Endothelial cell of umbilical vein (primary cell): Measurements from ENCODE around the gene USP35. TPM values are rescaled to one million over a fixed set of nuclear protein-coding genes. Genes with fewer than 3 reads are reported as not detected.

ENCODE experiments used
- BruUV-seq: library from RNA; stranded (reverse); fragments of 400-500 nt; replicated peaks from 2 replicates; lab custom pipeline; 2021; lab: Mats Ljungman, UMichigan
- CTCF ChIA-PET: fragments of 300-600, 350-600 bp; sonication (Branson Sonifier 250); formaldehyde crosslinking; loops from one replicate; lab custom pipeline; 2021; ENCODE audit warnings: antibody characterized with exemption, inconsistent platforms; lab: Charles Lee
- POLR2A ChIA-PET: fragments of 300-600, 350-600 bp; sonication (Branson Sonifier 250); formaldehyde crosslinking; loops from one replicate; lab custom pipeline; 2021; ENCODE audit warnings: antibody characterized with exemption, inconsistent platforms; lab: Charles Lee
- DNase-seq: peaks from one replicate; pipeline ENCODE4 v3.0.0-alpha.2; 2011; ENCODE audit warnings: low read depth, low spot score
- FAIRE-seq: peaks from 2 replicates; lab custom pipeline; 2011; peaks lifted over from hg19 to GRCh38; lab: Jason Lieb, UNC
- H2AFZ ChIP-seq: 2 replicates; pipeline ENCODE4 v1.6.0; 2012; ENCODE audit warnings: low read depth, low read length, control low read depth, inconsistent platforms
- H3K27ac ChIP-seq: 2 replicates; pipeline ENCODE4 v1.5.1; 2011; ENCODE audit warnings: low read depth, mild to moderate bottlenecking, control low read depth, low read length, moderate library complexity; ENCODE audit not compliant: insufficient read depth
- H3K27me3 ChIP-seq, 2 experiments: 2 replicates each; pipeline versions ENCODE4 v1.6.0 to v1.6.1; 2011; ENCODE audit warnings: low read length in 2 of 2, mixed read lengths in 1 of 2; ENCODE audit not compliant: control insufficient read depth in 2 of 2, insufficient read depth in 2 of 2
- H3K36me3 ChIP-seq, 2 experiments: 2 replicates in 1 of 2; 3 replicates in 1 of 2; pipeline ENCODE4 v1.5.1; 2011; ENCODE audit warnings: low read length in 2 of 2, mild to moderate bottlenecking in 1 of 2, moderate library complexity in 1 of 2; ENCODE audit not compliant: control insufficient read depth in 2 of 2, insufficient read depth in 2 of 2; ENCODE audit errors: extremely low read depth in 1 of 2
- H3K4me1 ChIP-seq: 3 replicates; pipeline ENCODE4 v1.5.1; 2011; ENCODE audit warnings: mild to moderate bottlenecking, low read length; ENCODE audit not compliant: control insufficient read depth, insufficient read depth; ENCODE audit errors: extremely low read depth
- H3K4me2 ChIP-seq: 2 replicates; pipeline ENCODE4 v1.6.1; 2011; ENCODE audit warnings: low read length, control low read depth, mixed read lengths; ENCODE audit not compliant: insufficient read depth
- H3K4me3 ChIP-seq, 3 experiments: fragments of 200-600 bp in 1 of 3; sonication (generic), shearing (Covaris generic) in 1 of 3; replicated peaks in 1 of 3; 2 replicates each; pipeline ENCODE4 v1.5.1; 2011 to 2016; ENCODE audit warnings: control low read depth in 3 of 3, low read length in 3 of 3, mild to moderate bottlenecking in 2 of 3, inconsistent platforms in 1 of 3, low read depth in 1 of 3, moderate library complexity in 1 of 3; ENCODE audit not compliant: insufficient read depth in 1 of 3
- H3K79me2 ChIP-seq: 2 replicates; pipeline ENCODE4 v1.6.0; 2012; ENCODE audit warnings: low read length, inconsistent platforms; ENCODE audit not compliant: control insufficient read depth, insufficient read depth
- H3K9ac ChIP-seq: replicated peaks from 2 replicates; pipeline ENCODE3; 2011; ENCODE audit warnings: low read length, control low read depth; ENCODE audit not compliant: insufficient read depth; ENCODE audit errors: extremely low read depth
- H3K9me1 ChIP-seq: replicated peaks from 3 replicates; pipeline ENCODE4 v1.6.0; 2011; ENCODE audit warnings: mild to moderate bottlenecking, low read length; ENCODE audit not compliant: control insufficient read depth, insufficient read depth; ENCODE audit errors: extremely low read depth
- H3K9me3 ChIP-seq: replicated peaks from 2 replicates; pipeline ENCODE4 v1.5.1; 2012; ENCODE audit warnings: low read length, inconsistent platforms; ENCODE audit not compliant: control insufficient read depth, insufficient read depth
- H4K20me1 ChIP-seq: replicated peaks from 2 replicates; pipeline ENCODE3; 2011; ENCODE audit warnings: mild to moderate bottlenecking, low read length; ENCODE audit not compliant: control insufficient read depth, insufficient read depth; ENCODE audit errors: extremely low read depth
- EZH2 ChIP-seq: IDR thresholded peaks from 2 replicates; pipeline ENCODE4 v1.6.1; 2012; ENCODE audit warnings: borderline replicate concordance, low read depth, mild to moderate bottlenecking, moderate library complexity, low read length, inconsistent platforms; ENCODE audit not compliant: severe bottlenecking
- FOS ChIP-seq: IDR thresholded peaks from 2 replicates; pipeline ENCODE4 v1.6.1; 2011; ENCODE audit warnings: mild to moderate bottlenecking, low read length, moderate library complexity, borderline replicate concordance; ENCODE audit not compliant: insufficient read depth
- GATA2 ChIP-seq: IDR thresholded peaks from 2 replicates; pipeline ENCODE4 v1.7.0; 2011; ENCODE audit warnings: low read depth, mild to moderate bottlenecking, moderate library complexity, mixed read lengths, low read length; ENCODE audit not compliant: insufficient read length, insufficient read depth
- JUN ChIP-seq: IDR thresholded peaks from 2 replicates; pipeline ENCODE4 v1.6.1; 2011; ENCODE audit warnings: borderline replicate concordance, low read depth; ENCODE audit not compliant: insufficient read length, insufficient read depth
- MYC ChIP-seq: IDR thresholded peaks from one replicate; pipeline ENCODE4 v1.6.1; 2011; ENCODE audit warnings: mild to moderate bottlenecking, low read depth, low read length
- POLR2A ChIP-seq: IDR thresholded peaks from 2 replicates; pipeline ENCODE4 v1.6.1; 2012; ENCODE audit warnings: low read depth, mild to moderate bottlenecking, control low read depth, low read length
- POLR2AphosphoS5 ChIP-seq: IDR thresholded peaks from 2 replicates; pipeline ENCODE4 v1.6.1; 2012; ENCODE audit warnings: low read depth, mild to moderate bottlenecking, control low read depth, low read length, moderate library complexity; ENCODE audit not compliant: insufficient read depth
- dilution Hi-C: fragments of 300-500 bp; cut with MboI; formaldehyde crosslinking; loops from one replicate; pipeline ENCODE4 v1.15.0; 2019; ENCODE audit warnings: low sequenced_read_pairs; ENCODE audit not compliant: extremely low pct_ligation_motif_present
- intact Hi-C: fragments of 100-400 bp; cut with micrococcal nuclease; formaldehyde crosslinking; loops from one replicate; pipeline ENCODE4 v1.10.0; 2022
- polyA plus RNA-seq, 4 experiments: library from polyadenylated mRNA; depleted of rRNA in 3 of 4; stranded (reverse) in 3 of 4; unstranded in 1 of 4; fragments of >200 nt; gene quantifications; 2 replicates each; pipeline versions ENCODE4 v1.2.1 to v1.2.3, GENCODE V29; 2011 to 2012; ENCODE audit warnings: missing spikeins in 1 of 4
- total RNA-seq: library from RNA; stranded (reverse); gene quantifications from 2 replicates; pipeline ENCODE4 v1.2.3, GENCODE V29; 2021
- TF ChIP-seq, protein P1 (sequence below), 2 donors: IDR thresholded peaks; 1 replicate in 1 of 2; 2 replicates in 1 of 2; pipeline ENCODE4 v1.5.1; 2011; ENCODE audit warnings: low read length in 2 of 2, mild to moderate bottlenecking in 2 of 2, moderate library complexity in 2 of 2, control low read depth in 1 of 2, inconsistent platforms in 1 of 2, low read depth in 1 of 2; ENCODE audit not compliant: insufficient read depth in 1 of 2; ENCODE audit errors: extremely low read depth in 1 of 2
- TF ChIP-seq, protein P2 (sequence below): IDR thresholded peaks from 2 replicates; pipeline ENCODE4 v1.6.1; 2011; ENCODE audit not compliant: insufficient read depth, insufficient read length

Gene USP35
- total and polyA plus RNA-seq, 2 donors (not counting 3 experiments of a cell fraction or from before 2014, with no cell fraction given) = 8.9 to 12.4 TPM

DNA sequence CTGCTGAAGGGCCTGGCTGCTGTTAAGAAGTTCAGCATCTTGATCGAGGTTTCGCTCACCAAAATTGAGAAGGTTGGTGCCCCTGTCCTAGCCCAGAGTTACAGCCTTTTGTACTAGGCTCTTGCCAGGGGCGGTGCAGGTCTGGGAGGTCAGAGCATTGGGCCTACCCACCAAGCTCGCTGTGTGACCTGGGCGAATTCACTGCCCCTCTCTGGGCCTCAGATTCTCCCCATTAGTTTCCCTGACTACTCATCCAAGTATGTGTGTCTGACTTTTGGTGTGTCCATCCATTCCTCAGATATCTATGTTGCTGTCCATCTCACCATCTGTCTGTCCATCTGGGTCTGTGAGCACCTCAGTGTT lies 10.9 kb downstream of the USP35 start:
- Histone ChIP-seq H2AFZ (no peak overlapping the region), H3K9me1 (no peaks in the 10 kb centered on the region), H3K4me3 (no peak overlapping the region), H3K9ac (no peak overlapping the region), H3K9me3 (no peaks in the 10 kb centered on the region), H3K27me3 (no peaks in the 10 kb centered on the region), H4K20me1 (no peaks in the 10 kb centered on the region), H3K4me1 (peaks cover 5% of the 10 kb centered on the region), H3K27ac (no peak overlapping the region), H3K79me2 (no peaks in the 10 kb centered on the region), H3K4me2 (no peak overlapping the region), H3K36me3 (peaks cover 0 to 16% of the 10 kb centered on the region in 2 experiments)
- no peak for DNase-seq
- dilution Hi-C loops (no loop called here), intact Hi-C loops (no loop called here)
- TF ChIP-seq MYC = no peak
- TF ChIP-seq POLR2A = no peak
- no peak for TF ChIP-seq EZH2
- no peak for TF ChIP-seq POLR2AphosphoS5
- no peak for TF ChIP-seq JUN
- TF ChIP-seq, protein P1, sequence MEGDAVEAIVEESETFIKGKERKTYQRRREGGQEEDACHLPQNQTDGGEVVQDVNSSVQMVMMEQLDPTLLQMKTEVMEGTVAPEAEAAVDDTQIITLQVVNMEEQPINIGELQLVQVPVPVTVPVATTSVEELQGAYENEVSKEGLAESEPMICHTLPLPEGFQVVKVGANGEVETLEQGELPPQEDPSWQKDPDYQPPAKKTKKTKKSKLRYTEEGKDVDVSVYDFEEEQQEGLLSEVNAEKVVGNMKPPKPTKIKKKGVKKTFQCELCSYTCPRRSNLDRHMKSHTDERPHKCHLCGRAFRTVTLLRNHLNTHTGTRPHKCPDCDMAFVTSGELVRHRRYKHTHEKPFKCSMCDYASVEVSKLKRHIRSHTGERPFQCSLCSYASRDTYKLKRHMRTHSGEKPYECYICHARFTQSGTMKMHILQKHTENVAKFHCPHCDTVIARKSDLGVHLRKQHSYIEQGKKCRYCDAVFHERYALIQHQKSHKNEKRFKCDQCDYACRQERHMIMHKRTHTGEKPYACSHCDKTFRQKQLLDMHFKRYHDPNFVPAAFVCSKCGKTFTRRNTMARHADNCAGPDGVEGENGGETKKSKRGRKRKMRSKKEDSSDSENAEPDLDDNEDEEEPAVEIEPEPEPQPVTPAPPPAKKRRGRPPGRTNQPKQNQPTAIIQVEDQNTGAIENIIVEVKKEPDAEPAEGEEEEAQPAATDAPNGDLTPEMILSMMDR (IDR thresholded peaks at IDR 0.05; ENCODE audit: extremely low read depth in 1 of 2, insufficient read depth in 1 of 2, low read depth in 1 of 2, low read length in 2 of 2) = no peak
- no peak for FAIRE-seq
- ChIA-PET CTCF (interaction anchor here (2.3 kb wide), 1 partner anchor 365 kb away, joined by 9 read pairs; no protein-coding TSS in a partner anchor), POLR2A (no interaction called here)
- no TSS peak for BruUV-seq

DNA sequence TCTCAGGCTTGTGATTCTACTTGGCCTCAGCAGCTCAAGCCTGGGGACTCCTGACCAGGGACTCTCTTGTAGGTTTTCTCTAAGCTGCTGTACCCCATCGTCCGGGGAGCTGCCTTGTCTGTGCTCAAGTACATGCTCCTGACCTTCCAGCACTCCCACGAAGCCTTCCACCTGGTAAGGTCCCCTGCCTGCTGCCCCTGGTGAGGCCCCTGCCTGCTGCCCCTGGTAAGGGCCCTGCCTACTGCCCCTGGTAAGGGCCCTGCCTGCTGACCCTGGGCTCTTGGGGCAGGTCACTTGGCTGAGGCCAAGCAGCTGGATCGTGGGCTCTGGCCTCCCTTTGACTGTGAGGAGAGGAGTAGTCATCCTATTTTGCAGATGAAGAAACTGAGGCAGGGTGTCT lies 11.3 kb downstream of the USP35 start:
- no peaks in the 10 kb centered on the region for H3K79me2 ChIP-seq
- peaks cover 0 to 16% of the 10 kb centered on the region in 2 experiments for H3K36me3 ChIP-seq
- no peak overlapping the region for H3K4me2 ChIP-seq
- DNase-seq = no peak
- no peak overlapping the region for H2AFZ ChIP-seq
- peaks cover 5% of the 10 kb centered on the region for H3K4me1 ChIP-seq
- no peaks in the 10 kb centered on the region for H4K20me1 ChIP-seq
- FAIRE-seq = no peak
- intact Hi-C loops = no loop called here
- H3K27me3 ChIP-seq = no peaks in the 10 kb centered on the region
- H3K27ac ChIP-seq = no peak overlapping the region
- H3K9ac ChIP-seq = no peak overlapping the region
- dilution Hi-C loops = no loop called here
- BruUV-seq = no TSS peak
- H3K4me3 ChIP-seq = no peak overlapping the region
- no peaks in the 10 kb centered on the region for H3K9me3 ChIP-seq
- no peak for TF ChIP-seq POLR2A
- TF ChIP-seq POLR2AphosphoS5 = no peak
- TF ChIP-seq, protein P2, sequence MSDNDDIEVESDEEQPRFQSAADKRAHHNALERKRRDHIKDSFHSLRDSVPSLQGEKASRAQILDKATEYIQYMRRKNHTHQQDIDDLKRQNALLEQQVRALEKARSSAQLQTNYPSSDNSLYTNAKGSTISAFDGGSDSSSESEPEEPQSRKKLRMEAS = no peak
- no peak for TF ChIP-seq EZH2
- no peak for TF ChIP-seq FOS
- TF ChIP-seq GATA2 = no peak
- no peak for TF ChIP-seq MYC
- TF ChIP-seq, protein P1 (IDR thresholded peaks at IDR 0.05; ENCODE audit: extremely low read depth in 1 of 2, insufficient read depth in 1 of 2, low read depth in 1 of 2, low read length in 2 of 2) = no peak
- no peak for TF ChIP-seq JUN
- POLR2A ChIA-PET = no interaction called here
- H3K9me1 ChIP-seq = no peaks in the 10 kb centered on the region
- CTCF ChIA-PET = interaction anchor here (2.3 kb wide), 1 partner anchor 364 kb away, joined by 9 read pairs; no protein-coding TSS in a partner anchor
